ENCODE data around the gene ADGRL2. TPM values are rescaled to one million over a fixed set of nuclear protein-coding genes. Genes with fewer than 3 reads are reported as not detected.

Gene ADGRL2
- total and polyA plus RNA-seq, 2 experiments from 2014 or later, result 45.1 to 139 TPM

DNA sequence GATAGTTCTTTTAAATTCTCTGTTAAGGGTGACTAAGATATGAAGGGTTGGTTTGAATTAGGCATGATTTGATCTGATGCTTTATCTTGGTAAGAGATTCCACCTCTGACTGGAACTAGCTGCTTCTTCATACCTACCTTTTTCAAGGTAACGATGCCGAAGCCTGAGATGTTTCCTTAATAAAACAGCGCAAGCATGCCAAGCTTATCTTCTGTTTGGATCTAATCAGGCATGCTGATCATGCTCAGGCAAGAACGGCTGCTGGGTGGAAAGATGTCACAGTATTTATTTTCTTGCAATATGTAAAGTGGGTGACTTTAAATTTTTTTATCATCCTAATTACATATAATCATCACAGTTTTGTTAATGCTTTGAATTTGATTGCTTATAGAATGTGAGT lies 148.7 kb downstream of the ADGRL2 start:
- TF ChIP-seq EZH2 (IDR thresholded peaks at IDR 0.05; ENCODE audit: borderline replicate concordance) (no peak), EZH2phosphoT487 (IDR thresholded peaks at IDR 0.05; ENCODE audit: low read depth, severe bottlenecking, unreplicated experiment) (no peak), CTCF (IDR thresholded peaks at IDR 0.05; ENCODE audit: poor library complexity) (no peak)
- peaks cover 58% of the 10 kb centered on the region for H3K79me2 ChIP-seq
- H2AFZ ChIP-seq, result no peak overlapping the region
- no peaks in the 10 kb centered on the region for H3K9me3 ChIP-seq (ENCODE audit: low read depth)
- H4K20me1 ChIP-seq (ENCODE audit: insufficient read depth, poor library complexity, severe bottlenecking), result peaks cover 26% of the 10 kb centered on the region
- no peaks in the 10 kb centered on the region for H3K9me2 ChIP-seq (replicated peaks; ENCODE audit: insufficient read depth)
- no peak for DNase-seq (ENCODE audit: low spot score)
- peaks cover 12% of the 10 kb centered on the region for H3K4me1 ChIP-seq (ENCODE audit: insufficient read depth)
- H3K27ac ChIP-seq, result no peak overlapping the region
- 59% methylated on average over 4 of the region's 4 CpGs for WGBS (ENCODE audit: low lambda C conversion rate, missing lambda C conversion rate)
- H3K27me3 ChIP-seq, result no peaks in the 10 kb centered on the region
- H3K4me3 ChIP-seq, result no peak overlapping the region
- H3K36me3 ChIP-seq (replicated peaks; ENCODE audit: insufficient read depth, low read depth), result peaks cover 6% of the 10 kb centered on the region
- H3K4me2 ChIP-seq, result peak overlapping the region; percentile 6

DNA sequence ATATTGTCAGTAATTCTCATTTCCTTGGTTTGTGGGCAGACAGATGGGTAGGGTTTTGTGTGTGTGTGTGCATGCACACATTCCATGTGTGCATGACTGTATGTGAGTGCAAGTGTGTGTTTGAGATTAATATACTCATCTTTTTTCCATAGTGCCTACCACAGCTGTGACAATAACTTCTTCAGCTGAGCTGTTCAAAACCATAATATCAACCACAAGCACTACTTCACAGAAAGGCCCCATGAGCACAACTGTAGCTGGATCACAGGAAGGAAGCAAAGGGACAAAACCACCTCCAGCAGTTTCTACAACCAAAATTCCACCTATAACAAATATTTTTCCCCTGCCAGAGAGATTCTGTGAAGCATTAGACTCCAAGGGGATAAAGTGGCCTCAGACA lies 149.3 kb downstream of the ADGRL2 start:
- Histone ChIP-seq H4K20me1 (ENCODE audit: insufficient read depth, poor library complexity, severe bottlenecking) (peaks cover 22% of the 10 kb centered on the region), H3K9me2 (replicated peaks; ENCODE audit: insufficient read depth) (no peaks in the 10 kb centered on the region), H2AFZ (no peak overlapping the region), H3K4me1 (ENCODE audit: insufficient read depth) (peaks cover 12% of the 10 kb centered on the region), H3K4me3 (no peak overlapping the region), H3K36me3 (replicated peaks; ENCODE audit: insufficient read depth, low read depth) (peaks cover 6% of the 10 kb centered on the region), H3K79me2 (peaks cover 52% of the 10 kb centered on the region), H3K4me2 (no peak overlapping the region), H3K9me3 (ENCODE audit: low read depth) (no peaks in the 10 kb centered on the region), H3K27me3 (no peaks in the 10 kb centered on the region), H3K27ac (no peak overlapping the region)
- DNase-seq (ENCODE audit: low spot score), result no peak
- TF ChIP-seq EZH2 (IDR thresholded peaks at IDR 0.05; ENCODE audit: borderline replicate concordance), result no peak
- TF ChIP-seq EZH2phosphoT487 (IDR thresholded peaks at IDR 0.05; ENCODE audit: low read depth, severe bottlenecking, unreplicated experiment), result no peak
- no peak for TF ChIP-seq CTCF (IDR thresholded peaks at IDR 0.05; ENCODE audit: poor library complexity)

DNA sequence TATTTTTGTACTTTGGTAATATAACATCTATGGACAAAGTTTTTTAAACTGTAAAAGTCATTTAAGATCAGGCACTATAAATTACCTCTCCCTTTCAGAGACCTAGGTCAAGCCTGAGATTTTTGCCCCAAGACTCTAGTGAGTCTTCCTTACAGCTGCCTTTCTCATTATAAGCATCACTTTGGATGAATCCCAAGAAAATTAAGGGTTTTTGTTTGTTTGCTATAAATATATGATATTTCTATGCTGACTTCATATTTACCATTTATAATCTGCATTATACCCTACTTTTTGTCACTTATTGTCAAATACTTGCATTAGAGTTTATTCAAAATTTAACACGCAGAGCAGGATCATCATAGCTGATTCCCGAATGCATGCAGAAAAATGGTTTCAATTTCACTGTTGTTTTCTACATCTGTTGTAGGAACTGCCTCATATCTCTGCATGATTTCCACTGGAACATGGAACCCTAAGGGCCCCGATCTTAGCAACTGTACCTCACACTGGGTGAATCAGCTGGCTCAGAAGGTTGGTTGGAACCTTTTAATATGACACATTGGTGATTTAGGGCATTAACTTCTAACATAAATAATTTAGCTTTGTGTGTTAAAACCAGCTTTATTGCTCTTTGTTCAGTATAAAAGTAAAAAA lies 150.0 kb downstream of the ADGRL2 start:
- no peaks in the 10 kb centered on the region for H3K27me3 ChIP-seq
- TF ChIP-seq EZH2phosphoT487 (IDR thresholded peaks at IDR 0.05; ENCODE audit: low read depth, severe bottlenecking, unreplicated experiment), result no peak
- no peaks in the 10 kb centered on the region for H3K36me3 ChIP-seq (replicated peaks; ENCODE audit: insufficient read depth, low read depth)
- DNase-seq (ENCODE audit: low spot score), result no peak
- H3K9me2 ChIP-seq (replicated peaks; ENCODE audit: insufficient read depth), result no peaks in the 10 kb centered on the region
- peaks cover 20% of the 10 kb centered on the region for H4K20me1 ChIP-seq (ENCODE audit: insufficient read depth, poor library complexity, severe bottlenecking)
- no peaks in the 10 kb centered on the region for H3K9me3 ChIP-seq (ENCODE audit: low read depth)
- WGBS (ENCODE audit: low lambda C conversion rate, missing lambda C conversion rate), result 79% methylated on average over 3 of the region's 3 CpGs
- H2AFZ ChIP-seq, result no peak overlapping the region
- peaks cover 47% of the 10 kb centered on the region for H3K79me2 ChIP-seq
- no peak overlapping the region for H3K4me3 ChIP-seq
- H3K27ac ChIP-seq, result no peak overlapping the region
- H3K4me2 ChIP-seq, result no peak overlapping the region
- peaks cover 12% of the 10 kb centered on the region for H3K4me1 ChIP-seq (ENCODE audit: insufficient read depth)

DNA sequence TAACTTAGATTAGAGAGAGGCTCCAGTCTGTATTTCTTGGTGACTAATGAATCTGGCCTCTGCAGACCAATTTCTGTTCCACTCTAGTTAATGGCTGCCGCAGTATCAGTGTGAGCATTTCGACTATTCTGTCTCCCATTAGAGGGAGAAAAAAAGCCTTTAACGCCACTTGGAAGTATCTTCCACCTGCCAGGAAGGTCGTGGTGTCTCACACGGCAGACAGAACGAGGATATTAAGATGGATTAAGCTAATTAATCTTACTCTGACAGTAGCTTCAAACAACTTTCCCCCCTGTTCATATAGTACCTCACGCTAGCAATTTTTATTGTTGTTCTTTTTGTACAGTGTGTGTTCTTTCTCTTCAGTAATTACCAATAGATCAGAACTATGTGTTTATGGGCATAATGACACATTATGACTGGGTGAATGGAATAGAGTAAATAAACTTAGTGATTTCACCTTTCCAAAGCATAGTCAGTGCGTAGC lies 153.8 kb downstream of the ADGRL2 start:
- H3K27ac ChIP-seq, result no peak overlapping the region
- H3K4me3 ChIP-seq, result no peak overlapping the region
- H4K20me1 ChIP-seq (ENCODE audit: insufficient read depth, poor library complexity, severe bottlenecking), result no peaks in the 10 kb centered on the region
- DNase-seq (ENCODE audit: low spot score), result no peak
- 81% methylated on average over 8 of the region's 8 CpGs for whole genome bisulfite sequencing (ENCODE audit: low lambda C conversion rate, missing lambda C conversion rate)
- H3K79me2 ChIP-seq, result peaks cover 20% of the 10 kb centered on the region
- H3K4me1 ChIP-seq (ENCODE audit: insufficient read depth), result peaks cover 12% of the 10 kb centered on the region
- no peaks in the 10 kb centered on the region for H3K36me3 ChIP-seq (replicated peaks; ENCODE audit: insufficient read depth, low read depth)
- no peaks in the 10 kb centered on the region for H3K9me3 ChIP-seq (ENCODE audit: low read depth)
- H3K9me2 ChIP-seq (replicated peaks; ENCODE audit: insufficient read depth), result no peaks in the 10 kb centered on the region
- TF ChIP-seq EZH2phosphoT487 (IDR thresholded peaks at IDR 0.05; ENCODE audit: low read depth, severe bottlenecking, unreplicated experiment) (no peak), EZH2 (IDR thresholded peaks at IDR 0.05; ENCODE audit: borderline replicate concordance) (no peak), CTCF (IDR thresholded peaks at IDR 0.05; ENCODE audit: poor library complexity) (no peak)
- H3K4me2 ChIP-seq, result no peak overlapping the region
- H3K27me3 ChIP-seq, result no peaks in the 10 kb centered on the region
- no peak overlapping the region for H2AFZ ChIP-seq
